DMS 273 (cell line): ENCODE measurements around the gene ATP2B1.
"Not testable (repeated sequence)": the region's sequence is repeated elsewhere in the genome, so short reads cannot be mapped to it uniquely, and the experiment has no call there.

ENCODE experiments used
- DNase-seq: peaks from one replicate; lab custom pipeline; 2025; ENCODE audit not compliant: unreplicated experiment; lab: John Stamatoyannopoulos, UW

Gene ATP2B1

DNA sequence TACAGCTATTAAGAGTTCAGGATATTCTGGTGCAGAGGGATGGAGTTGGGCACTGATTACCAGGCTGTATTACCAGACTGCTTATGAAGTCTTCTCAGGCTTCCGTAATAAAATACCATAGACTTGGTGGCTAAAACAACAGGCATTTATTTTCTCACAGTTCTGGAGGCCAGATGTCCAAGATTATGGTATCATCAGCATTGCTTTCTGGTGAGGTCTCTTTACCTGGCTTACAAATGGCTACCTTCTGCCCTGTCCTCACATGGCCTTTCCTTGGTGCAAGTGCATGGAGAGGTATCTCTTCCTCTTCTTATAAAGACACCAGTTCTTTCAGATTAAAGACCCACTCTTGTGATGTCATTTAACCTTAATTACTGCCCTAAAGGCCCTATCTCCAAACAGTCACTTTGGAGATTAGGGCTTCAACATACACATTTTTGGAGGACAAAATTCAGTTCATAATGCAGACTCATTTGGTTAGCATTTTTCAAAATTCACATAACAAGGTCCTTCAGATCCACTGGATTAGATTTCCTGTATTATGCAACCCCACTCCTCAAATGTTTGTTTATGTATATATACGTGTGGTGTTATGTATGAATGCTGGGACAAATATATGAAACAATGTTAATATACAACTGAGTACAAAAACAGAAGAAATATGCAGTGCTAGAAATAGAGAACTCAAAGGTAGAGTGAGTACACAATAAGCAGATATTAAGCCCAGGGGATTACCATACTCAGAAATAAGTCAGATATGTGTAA is 9.3 kb upstream of the ATP2B1 start:
- no peak for DNase-seq

GRCh38 chr12:89712706-89713105 is 4.1 kb upstream of the ATP2B1 start:
- DNase-seq: no peak

GRCh38 chr12:89710873-89711750 is 2.5 kb upstream of the ATP2B1 start:
- no peak for DNase-seq

DNA sequence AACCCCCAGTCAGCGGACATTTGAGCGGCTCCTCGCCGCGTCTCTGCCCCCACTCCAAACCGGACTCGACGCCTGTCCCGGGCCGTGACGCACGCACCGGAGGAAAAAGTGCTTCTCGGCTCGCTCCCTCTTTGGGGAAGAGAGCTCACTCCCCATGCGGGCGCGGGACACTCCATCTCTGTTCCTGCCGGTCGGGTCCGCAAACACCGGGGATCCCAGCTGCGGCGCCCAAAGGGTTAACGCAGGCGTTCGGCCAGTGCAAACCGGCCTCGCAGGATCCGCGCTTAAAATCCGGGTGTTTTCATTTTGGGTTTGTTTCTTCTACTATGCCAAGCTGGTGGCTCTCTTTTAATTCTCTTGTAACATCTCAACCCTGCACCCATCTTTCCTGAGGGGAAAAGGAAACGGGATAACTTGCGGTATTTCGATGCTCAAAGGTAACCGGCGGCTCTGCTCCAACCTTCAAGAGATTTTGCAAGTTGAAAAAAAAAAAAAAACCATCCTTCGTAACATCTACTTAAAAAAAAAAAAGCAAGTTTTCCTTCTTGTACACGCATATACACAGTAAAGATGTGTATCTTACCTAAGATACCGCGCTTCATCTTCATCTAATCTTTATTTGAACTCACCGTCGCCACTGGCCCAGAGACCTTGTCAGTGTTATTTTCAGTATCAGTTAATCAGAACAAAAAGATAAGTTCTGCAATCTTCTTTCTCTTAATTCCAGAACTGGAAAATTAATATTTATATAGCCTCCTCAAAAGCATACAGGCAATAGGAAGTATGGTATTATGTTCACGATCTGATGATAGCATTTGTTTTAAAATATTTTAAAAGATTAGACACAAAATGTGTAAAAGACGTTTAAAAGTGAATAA is 1.6 kb upstream of the ATP2B1 start:
- peak; percentile 63 for DNase-seq

DNA sequence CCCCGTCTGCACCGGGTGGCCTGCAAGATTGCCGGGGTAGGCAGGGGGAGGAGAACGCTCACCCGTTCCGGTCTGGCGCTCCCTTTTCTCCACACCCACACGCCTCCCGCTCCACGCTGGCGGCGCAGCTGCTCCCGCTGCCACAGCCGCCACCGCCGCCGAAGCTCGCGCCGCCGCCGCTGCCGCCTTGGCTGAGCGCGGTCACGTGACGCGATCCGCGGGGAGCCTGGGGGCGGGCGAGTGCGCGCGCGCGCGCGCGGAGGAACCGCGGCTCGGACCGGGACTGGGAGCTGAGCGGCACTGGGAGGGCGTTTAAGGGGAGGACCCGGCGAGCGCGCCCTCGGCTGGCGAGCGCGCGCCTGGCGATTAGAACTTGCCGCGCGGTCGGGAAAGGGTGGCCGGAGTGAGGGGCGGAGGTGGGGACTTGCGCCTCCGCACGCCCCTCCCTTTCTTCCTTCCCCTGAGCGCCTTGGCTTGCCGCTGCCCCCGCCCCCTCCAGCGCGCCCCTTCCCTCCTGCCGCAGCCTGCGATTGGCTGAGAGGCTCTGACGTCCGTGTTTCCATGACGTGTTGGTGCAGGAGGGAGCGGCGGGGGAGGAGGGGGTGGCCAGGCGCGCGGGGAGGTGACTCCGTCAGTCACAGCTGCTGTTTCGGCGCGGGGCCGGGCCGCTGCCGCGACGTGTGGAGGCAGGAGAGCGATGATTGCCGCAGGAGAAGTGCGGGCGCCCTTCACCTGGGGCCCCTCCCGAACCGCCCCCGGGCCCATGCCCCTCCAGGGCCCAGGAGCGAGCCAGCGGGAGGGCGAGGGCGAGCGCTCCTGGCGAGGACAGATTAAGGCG is 738 bp upstream of the ATP2B1 start:
- DNase-seq: peak; percentile 99

- peak; percentile 53 for DNase-seq
Observed at GRCh38 chr12:89707703-89708564, 704 bp downstream of the ATP2B1 start.

GRCh38 chr12:89706986-89707702 is 1.5 kb downstream of the ATP2B1 start:
- peak; percentile 55 for DNase-seq

DNA sequence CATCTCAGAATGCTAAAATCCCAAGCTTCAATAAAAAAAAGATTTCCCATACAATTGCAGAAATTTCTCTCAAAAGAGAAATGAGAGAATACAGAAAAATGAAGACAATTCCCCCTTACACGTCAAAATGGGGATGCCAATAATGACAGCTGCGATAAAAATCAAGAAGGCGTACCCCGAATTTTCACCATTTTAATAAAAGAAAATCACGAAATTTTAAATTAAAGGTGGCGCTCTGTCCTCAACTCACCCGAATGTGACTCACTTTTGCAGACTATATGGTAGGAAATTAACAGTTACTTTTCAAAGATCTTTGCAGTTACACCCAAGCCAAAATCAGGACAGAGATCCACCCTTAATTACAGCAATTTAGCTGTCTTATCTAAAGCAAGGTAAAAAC is 2.1 kb downstream of the ATP2B1 start:
- no peak for DNase-seq

DNA sequence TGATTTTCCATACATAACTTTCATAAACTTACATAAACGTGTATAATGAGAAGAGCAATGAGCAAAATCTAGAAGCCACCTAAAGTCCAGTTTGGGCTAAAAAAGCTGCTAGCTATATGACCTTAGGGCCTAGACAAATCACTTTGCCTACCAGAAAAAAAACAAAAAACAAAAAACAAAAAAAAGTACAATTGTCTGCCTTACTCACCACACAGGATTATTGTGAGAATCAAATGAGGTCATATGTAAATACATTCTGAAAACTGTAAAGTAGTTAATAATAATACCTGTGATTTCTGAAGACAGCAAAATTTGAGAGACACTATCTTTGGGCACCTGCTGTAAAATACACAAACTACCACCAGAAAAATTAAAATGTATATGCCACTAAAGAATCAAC is 4.2 kb downstream of the ATP2B1 start:
- DNase-seq: no peak

- DNase-seq: no peak
Observed at GRCh38 chr12:89703768-89704167, 4.9 kb downstream of the ATP2B1 start.

DNA sequence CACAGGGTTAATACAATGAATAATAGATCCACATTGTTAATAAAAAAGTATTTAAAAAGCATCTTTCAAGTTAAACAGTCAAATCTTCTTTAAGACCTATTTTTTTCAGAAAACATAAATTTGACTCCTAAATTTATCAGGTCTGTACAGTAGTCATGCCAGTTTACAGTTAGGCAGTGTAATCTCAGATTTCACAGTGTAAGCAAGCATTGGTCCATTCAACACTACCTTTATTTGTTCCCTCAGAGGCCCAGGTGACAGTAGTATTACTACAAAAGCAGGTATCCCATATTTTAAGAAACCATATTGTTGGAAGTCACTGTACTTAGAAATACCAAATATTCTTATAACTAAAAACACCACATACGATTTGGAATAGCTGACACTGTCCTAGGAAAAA is 6.1 kb downstream of the ATP2B1 start:
- DNase-seq: no peak

DNA sequence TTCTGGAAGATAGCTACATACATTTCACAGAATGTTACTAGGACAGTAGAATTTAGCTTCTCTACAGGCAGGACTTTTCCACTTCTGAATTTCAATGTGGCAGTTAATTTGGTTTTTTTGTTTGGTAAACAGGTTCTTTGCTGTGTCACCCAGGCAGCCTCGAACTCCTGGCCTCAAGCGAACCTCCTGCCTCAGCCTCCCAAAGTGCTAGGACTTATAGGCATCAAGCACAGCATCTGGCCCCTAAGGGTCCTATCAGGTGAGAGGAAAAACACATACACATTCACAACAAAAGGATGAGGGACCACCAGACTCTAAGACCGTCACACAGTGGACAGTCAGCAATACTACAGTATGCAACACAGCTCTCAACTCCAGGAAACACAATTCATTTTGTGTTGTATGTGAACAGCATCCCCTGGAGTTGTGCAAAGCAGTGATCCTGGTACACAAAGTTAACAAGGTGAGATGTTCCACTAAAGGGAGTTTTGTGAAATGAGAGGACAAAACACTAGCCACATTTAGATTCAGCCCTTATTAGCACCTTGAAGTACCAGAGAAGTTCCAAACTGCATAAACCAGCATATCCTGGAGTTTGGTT is 6.9 kb downstream of the ATP2B1 start:
- no peak for DNase-seq

- DNase-seq: no peak
Observed at GRCh38 chr12:89700191-89700810, 8.3 kb downstream of the ATP2B1 start.

GRCh38 chr12:89698607-89699006 is 10.0 kb downstream of the ATP2B1 start:
- no peak for DNase-seq

DNA sequence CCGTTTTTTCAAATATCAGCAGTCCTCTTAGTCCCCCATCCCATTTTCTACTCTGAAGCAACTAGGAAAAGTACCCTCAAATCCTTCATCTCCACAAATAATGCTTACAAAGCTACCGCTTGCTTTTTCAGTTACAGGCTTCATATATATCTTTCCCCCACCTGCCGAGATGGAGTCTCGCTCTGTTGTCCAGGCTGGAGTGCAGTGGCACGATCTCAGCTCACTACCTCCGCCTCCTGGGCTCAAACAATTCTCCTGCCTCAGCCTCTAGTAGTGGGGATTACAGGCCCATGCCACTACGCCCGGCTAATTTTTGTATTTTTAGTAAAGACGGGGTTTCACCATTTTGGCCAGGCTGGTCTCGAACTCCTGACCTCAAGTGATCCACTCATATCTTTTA is 10.9 kb downstream of the ATP2B1 start:
- not testable (repeated sequence) for DNase-seq

GRCh38 chr12:89697296-89697695 is 11.3 kb downstream of the ATP2B1 start:
- no peak for DNase-seq

- DNase-seq: no peak
Observed at GRCh38 chr12:89695830-89696229, 12.8 kb downstream of the ATP2B1 start.

DNA sequence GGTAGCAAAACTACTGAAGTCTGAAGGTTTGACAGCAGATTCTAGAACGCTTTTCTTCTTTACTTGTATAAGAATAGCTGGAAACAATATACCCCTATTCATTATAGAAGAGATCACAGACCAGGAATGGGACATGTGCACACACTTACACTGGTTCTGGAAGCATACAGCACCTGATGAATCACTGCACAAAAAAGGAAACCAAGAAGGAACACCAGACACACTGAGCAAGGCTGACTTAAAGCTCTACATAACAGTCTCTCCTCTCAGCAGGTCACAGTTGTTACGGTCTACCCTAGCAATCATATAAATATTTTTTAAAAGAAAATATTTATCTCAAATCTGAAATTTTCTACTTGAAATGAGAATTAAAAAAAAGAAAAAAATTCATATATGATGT is 13.5 kb downstream of the ATP2B1 start:
- DNase-seq: no peak
